Non-pigmented ciliary epithelial cell (primary cell): ENCODE results near the gene PSAT1.

Experiments used
- DNase-seq: peaks from one replicate; pipeline ENCODE4 v3.0.0-alpha.2; 2010; ENCODE audit warnings: low read depth

The PSAT1 gene

DNA sequence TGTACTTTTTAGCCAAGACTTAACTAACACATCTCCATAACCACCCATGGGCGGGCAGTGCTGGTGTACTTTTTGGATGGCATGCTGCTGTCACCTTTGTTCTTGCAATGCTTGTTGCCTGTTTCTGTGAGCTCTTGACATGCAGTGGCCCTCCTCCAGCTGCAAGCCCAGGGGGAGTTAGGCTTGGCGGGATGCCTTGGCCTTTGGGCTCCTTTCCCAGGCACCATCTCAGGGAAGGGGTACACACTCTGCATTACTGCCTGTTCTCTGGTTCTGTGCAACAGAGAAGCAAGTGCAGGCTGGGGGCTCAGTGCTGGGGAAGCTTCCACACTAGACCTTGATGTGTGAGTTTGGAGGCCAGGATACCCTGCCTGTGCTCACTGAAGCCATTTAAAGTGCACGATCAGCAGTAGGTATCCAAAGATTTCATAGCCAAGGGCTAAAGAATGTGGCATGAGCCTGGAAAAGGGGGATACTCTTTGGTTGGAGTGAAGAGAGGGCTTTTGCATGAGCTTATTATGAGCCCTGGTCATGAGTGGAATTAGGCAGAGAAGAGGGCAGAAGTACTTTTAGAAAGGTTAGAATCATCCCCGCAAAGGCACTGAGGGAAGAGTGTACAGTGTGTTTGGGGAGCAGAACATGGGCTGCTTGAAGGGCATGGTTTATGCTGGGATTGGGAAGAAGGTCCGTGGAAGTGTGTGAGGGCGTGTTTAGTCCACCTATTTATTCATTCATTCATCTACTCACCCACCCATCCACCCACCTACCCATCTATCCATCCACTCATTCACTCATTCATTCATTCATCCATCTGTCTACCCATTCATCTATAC, 22.5 kb downstream of the PSAT1 start:
- no peak for DNase-seq

GRCh38 chr9:78320030-78320693, 23.2 kb downstream of the PSAT1 start:
- DNase-seq, result no peak

GRCh38 chr9:78320875-78321496, 24.1 kb downstream of the PSAT1 start:
- DNase-seq, result no peak

DNA sequence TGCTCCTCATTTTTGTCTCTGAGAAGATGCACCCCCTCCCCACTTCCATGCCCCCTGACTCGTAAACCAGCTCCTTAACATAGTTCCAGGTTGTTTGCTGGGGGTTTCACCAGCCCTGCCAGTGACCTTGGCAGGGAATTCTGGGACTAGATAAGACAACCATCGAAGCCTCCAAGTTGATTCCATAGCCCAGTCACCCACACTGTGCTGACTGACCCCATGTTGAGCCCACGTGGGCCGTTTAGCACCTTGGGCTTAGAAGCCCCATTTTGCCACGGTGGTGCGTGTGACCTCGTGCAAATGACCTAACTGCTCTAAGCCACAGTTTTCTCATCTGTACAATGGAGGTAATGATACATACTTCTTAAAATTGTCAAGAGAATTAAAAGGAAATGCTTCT, 24.6 kb downstream of the PSAT1 start:
- no peak for DNase-seq

GRCh38 chr9:78324068-78324650, 27.2 kb downstream of the PSAT1 start:
- DNase-seq, result no peak

DNA sequence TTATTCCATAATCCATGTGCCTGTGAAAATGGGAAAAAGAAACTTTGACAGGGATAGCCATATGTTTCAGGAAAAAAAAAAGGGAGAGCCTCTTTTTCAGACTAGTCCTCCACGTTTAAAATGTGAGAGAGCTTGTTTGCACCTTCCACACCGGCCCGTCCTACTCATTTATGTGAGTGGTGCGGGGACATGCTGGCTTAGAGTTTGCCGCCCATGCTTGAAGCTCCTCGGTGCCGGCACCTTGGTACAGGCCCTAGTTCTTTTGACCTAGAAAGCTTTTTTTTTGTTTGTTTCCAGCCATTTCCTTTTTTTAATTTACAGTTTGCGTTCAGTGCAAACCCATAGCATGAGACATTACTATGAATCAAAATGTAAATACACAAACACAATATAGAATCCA, 27.8 kb downstream of the PSAT1 start:
- no peak for DNase-seq

DNA sequence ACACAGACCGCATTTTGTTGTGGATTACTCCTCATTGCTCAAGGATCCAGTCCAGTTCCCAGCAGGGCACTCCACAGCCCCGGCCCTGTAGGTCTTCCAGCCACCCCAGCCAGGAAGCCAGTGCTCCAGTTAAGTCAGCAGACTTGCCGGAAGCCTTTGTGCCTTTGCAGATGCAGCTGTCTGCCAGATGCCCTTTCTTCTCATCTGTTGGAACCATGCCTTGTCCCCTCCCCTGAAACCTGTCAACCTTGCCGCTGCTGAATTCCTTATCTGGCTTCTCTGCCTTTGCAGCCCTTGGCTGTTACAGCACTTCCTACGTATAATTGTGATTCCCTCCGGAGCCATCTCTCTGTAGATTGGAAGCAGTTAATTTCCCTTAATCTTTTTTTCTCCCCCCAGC, 28.4 kb downstream of the PSAT1 start:
- no peak for DNase-seq

GRCh38 chr9:78325846-78326360, 29.0 kb downstream of the PSAT1 start:
- DNase-seq, result no peak

- no peak for DNase-seq
Observed at GRCh38 chr9:78326564-78326963, 29.6 kb downstream of the PSAT1 start.

GRCh38 chr9:78332381-78332780, 35.5 kb downstream of the PSAT1 start:
- DNase-seq, result no peak

DNA sequence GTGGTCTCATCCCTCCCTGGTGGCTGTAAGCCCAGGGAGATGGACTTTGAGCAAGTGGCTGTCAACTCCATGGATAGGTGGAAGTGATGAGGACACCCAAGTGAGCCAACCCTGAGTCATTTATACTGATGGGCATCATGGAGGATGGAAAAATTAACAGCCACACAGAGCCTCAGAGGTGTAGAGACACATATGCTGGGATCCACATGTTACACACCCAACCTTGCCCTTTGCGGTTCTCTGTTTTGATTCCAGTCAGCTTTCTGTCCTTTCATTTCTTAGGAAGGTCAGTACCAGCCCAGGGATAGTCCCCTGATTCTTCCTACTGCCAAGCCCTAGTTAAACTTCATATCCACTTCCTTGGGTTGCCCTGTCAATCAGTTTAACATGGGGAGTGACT, 51.9 kb downstream of the PSAT1 start:
- DNase-seq, result no peak

DNA sequence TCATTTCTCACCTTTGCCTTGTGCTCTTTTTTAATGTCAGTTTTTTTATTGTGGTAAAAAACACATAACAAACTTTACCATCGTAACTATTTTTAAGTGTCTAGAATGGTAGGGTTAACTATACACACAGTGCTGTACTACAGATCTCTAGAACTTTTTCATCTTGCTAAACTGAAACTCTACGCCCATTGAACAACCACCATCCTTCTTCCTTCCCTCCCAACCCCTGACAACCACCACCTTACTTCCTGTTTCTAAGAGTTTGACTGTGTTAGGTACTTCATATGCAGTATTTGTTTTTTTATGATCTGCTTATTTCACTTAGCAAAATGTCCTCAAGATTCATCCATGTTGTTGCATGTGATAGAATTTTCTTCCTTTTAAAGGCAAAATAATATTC, 54.9 kb downstream of the PSAT1 start:
- DNase-seq, result no peak

GRCh38 chr9:78354324-78354973, 57.5 kb downstream of the PSAT1 start:
- no peak for DNase-seq

DNA sequence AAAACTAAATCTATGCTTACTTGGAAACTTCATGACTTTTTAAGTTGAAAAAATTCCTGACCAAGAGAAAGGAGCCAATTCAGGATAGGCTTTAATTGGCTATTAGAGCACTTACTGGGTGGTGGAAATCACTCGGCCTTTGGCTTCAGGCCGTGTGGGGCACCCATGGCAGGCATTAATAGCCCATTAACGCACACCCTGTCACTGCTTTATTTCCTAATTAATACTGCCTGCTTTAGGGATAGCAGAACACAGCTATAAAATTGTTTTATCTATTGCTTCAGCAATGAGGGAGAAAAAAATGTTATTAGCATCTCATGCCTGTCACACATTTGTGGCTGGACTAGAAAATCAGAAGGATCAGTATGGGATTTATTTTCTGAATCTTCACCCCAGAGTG, 58.1 kb downstream of the PSAT1 start:
- no peak for DNase-seq

DNA sequence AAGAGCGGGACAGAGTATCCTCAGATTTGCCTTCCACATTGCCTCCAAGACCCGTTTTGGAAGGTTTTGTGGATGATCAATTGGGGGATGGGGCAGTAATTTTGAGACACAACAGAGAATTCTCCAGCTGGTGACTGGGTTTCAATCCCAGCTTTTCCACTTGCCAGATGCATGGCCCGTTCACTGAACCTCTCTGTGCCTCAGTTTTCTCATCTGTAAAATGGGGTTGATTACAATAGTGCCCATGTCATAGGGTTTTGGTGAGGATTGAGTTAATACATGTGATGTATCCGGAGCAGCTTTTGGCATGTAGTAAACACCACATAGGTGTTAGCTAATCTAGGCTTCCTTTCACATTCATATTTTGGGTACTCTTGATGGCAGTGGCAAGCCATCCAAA, 59.7 kb downstream of the PSAT1 start:
- no peak for DNase-seq

DNA sequence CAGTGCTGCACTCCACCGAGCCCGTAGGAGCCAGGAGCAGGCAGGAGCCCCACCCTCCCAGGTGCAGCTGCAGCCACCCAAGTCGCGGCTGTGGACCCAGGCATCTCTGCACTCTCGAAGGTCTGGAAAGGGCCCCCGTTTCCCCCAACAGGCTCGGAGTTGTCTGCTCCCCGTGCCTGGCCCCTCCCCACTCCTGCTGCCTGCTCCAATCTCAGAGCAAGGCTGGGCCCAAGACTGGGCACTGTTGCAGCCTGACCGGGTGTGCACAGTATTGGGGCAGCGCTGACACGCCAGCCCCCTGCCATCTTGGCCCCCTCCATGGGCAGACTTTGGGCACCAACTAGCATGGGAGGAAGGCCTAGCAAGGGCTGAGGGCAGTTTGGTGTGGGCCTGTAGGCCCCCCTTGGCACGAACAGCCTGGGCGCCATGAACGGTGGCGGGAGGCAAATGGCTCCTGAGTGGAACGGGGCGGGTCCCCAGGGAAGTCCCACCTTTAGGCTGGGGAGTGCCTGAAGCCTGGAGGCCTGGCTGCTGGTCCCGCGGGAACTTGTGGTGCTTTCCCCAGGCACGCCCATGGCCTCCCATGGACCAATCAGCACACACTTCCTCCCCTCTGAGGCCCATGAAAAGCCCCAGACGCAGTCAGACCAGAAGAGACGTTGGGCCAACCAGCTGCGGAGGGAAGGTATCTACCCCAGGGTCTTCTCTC, 60.4 kb downstream of the PSAT1 start:
- DNase-seq, result no peak

- no peak for DNase-seq
Observed at GRCh38 chr9:78358329-78359051, 61.6 kb downstream of the PSAT1 start.

- no peak for DNase-seq
Observed at GRCh38 chr9:78363221-78363620, 66.3 kb downstream of the PSAT1 start.

GRCh38 chr9:78365748-78366697, 69.1 kb downstream of the PSAT1 start:
- DNase-seq, result no peak

DNA sequence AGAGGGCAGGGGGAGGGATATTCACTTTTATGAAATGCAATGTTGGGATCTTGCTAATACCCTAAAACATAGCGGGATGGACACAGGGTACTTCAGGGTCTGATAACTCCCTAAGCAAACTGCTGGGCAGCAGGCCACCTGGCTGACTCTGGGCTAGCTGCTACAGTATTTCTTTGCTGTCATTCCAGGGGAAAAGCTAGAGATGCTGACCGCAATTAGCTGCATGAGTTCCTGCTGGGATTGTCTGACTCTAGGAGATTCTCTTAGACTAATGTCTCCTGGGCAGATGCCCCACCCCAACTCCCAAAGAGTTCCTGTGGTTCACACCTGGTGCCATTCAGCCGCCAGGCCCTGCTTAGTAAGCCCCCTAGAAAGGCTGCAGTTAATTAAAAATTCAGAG, 69.9 kb downstream of the PSAT1 start:
- no peak for DNase-seq
